Neural progenitor cell (in vitro differentiated cells): ENCODE results near the gene MS4A6A. TPM values are rescaled to one million over a fixed set of nuclear protein-coding genes. Genes with fewer than 3 reads are reported as not detected.
A peak's percentile ranks its signal among the peaks of the same experiment; 100 is the strongest.
"Not testable (repeated sequence)": the region's sequence is repeated elsewhere in the genome, so short reads cannot be mapped to it uniquely, and the experiment has no call there.

ENCODE experiments used
- DNase-seq: peaks from one replicate; pipeline ENCODE4 v3.0.0-alpha.2; 2016; ENCODE audit warnings: low spot score
- H2AFZ ChIP-seq: fragments of 200-600 bp; sonication (generic); replicated peaks from 2 replicates; pipeline ENCODE4 v1.6.1; 2016; ENCODE audit warnings: antibody characterized with exemption
- H3F3A ChIP-seq: fragments of 200-600 bp; sonication (generic); 2 replicates; pipeline ENCODE4 v1.6.1; 2016; ENCODE audit warnings: antibody characterized with exemption, low read depth
- H3K27ac ChIP-seq: fragments of 200-600 bp; sonication (generic); 2 replicates; pipeline ENCODE4 v1.5.1; 2016; ENCODE audit warnings: mild to moderate bottlenecking
- H3K27me3 ChIP-seq: fragments of 200-600 bp; sonication (generic); 2 replicates; pipeline ENCODE4 v1.6.1; 2016; ENCODE audit warnings: mild to moderate bottlenecking, moderate library complexity
- H3K36me3 ChIP-seq: fragments of 200-600 bp; sonication (generic); 2 replicates; pipeline ENCODE4 v1.5.1; 2016
- H3K4me1 ChIP-seq: fragments of 200-600 bp; sonication (generic); 2 replicates; pipeline ENCODE4 v1.6.1; 2016; ENCODE audit warnings: mixed run types
- H3K4me2 ChIP-seq: fragments of 200-600 bp; sonication (generic); 2 replicates; pipeline ENCODE4 v1.6.1; 2016
- H3K4me3 ChIP-seq: fragments of 200-600 bp; sonication (generic); 2 replicates; pipeline ENCODE4 v1.5.1; 2016
- H3K79me2 ChIP-seq: fragments of 200-600 bp; sonication (generic); 2 replicates; pipeline ENCODE4 v1.6.1; 2016; ENCODE audit warnings: low read depth
- H3K9ac ChIP-seq: fragments of 200-600 bp; sonication (generic); 2 replicates; pipeline ENCODE4 v1.6.1; 2016
- H3K9me3 ChIP-seq: fragments of 200-600 bp; sonication (generic); 2 replicates; pipeline ENCODE4 v1.5.1; 2016; ENCODE audit warnings: low read depth
- H4K20me1 ChIP-seq: fragments of 200-600 bp; sonication (generic); 2 replicates; pipeline ENCODE4 v1.6.1; 2016; ENCODE audit warnings: low read depth
- H3K27ac Mint-ChIP-seq: 3 replicates; pipeline ENCODE4 v1.8.0; 2021; ENCODE audit warnings: mixed read lengths
- H3K27me3 Mint-ChIP-seq: 2 replicates; pipeline ENCODE4 v1.8.0; 2022; ENCODE audit warnings: low read depth, mild to moderate bottlenecking, inconsistent platforms, moderate library complexity, mixed read lengths; ENCODE audit not compliant: insufficient read depth
- H3K36me3 Mint-ChIP-seq: 3 replicates; pipeline ENCODE4 v1.8.0; 2021; ENCODE audit warnings: mixed read lengths
- H3K4me1 Mint-ChIP-seq: 3 replicates; pipeline ENCODE4 v1.8.0; 2021; ENCODE audit warnings: mixed read lengths
- H3K4me3 Mint-ChIP-seq: 3 replicates; pipeline ENCODE4 v1.8.0; 2021; ENCODE audit warnings: mild to moderate bottlenecking, moderate library complexity, mixed read lengths
- H3K9me3 Mint-ChIP-seq: 3 replicates; pipeline ENCODE4 v1.8.0; 2020; ENCODE audit warnings: mixed read lengths
- CTCF ChIP-seq: fragments of 200-600 bp; sonication (generic); IDR thresholded peaks from 2 replicates; pipeline ENCODE4 v1.5.1; 2017; ENCODE audit warnings: antibody characterized with exemption, mild to moderate bottlenecking
- EZH2 ChIP-seq: fragments of 200-600 bp; sonication (generic); IDR thresholded peaks from 2 replicates; pipeline ENCODE4 v1.6.1; 2017; ENCODE audit warnings: antibody characterized with exemption, mild to moderate bottlenecking, moderate library complexity
- EZH2phosphoT487 ChIP-seq: fragments of 200-600 bp; sonication (generic); IDR thresholded peaks from 2 replicates; pipeline ENCODE4 v1.6.1; 2017; ENCODE audit warnings: antibody characterized with exemption
- total RNA-seq: library from RNA; depleted of rRNA; stranded (reverse); fragments of >200 nt; gene quantifications from 2 replicates; pipeline ENCODE4 v1.2.3, GENCODE V29; 2015; ENCODE audit warnings: low replicate concordance

The MS4A6A gene
- total RNA-seq, 1 donor from 2014 or later, result not detected

- Mint-ChIP-seq H3K27me3 (peaks cover 3% of the 10 kb centered on the region), H3K27ac (no peak overlapping the region), H3K4me1 (peaks cover 9% of the 10 kb centered on the region), H3K36me3 (no peaks in the 10 kb centered on the region), H3K9me3 (peaks cover 12% of the 10 kb centered on the region), H3K4me3 (no peak overlapping the region)
- Histone ChIP-seq H3K4me3 (no peak overlapping the region), H3K9ac (no peak overlapping the region), H2AFZ (no peak overlapping the region), H3K36me3 (no peaks in the 10 kb centered on the region), H4K20me1 (no peaks in the 10 kb centered on the region), H3F3A (no peaks in the 10 kb centered on the region), H3K4me2 (no peak overlapping the region), H3K9me3 (no peaks in the 10 kb centered on the region), H3K79me2 (no peaks in the 10 kb centered on the region), H3K27ac (no peak overlapping the region), H3K27me3 (no peaks in the 10 kb centered on the region), H3K4me1 (peaks cover 12% of the 10 kb centered on the region)
- DNase-seq, result no peak
- TF ChIP-seq EZH2 (no peak), EZH2phosphoT487 (no peak), CTCF (no peak)
Observed at GRCh38 chr11:60195923-60196368, 13.1 kb upstream of the MS4A6A start.

DNA sequence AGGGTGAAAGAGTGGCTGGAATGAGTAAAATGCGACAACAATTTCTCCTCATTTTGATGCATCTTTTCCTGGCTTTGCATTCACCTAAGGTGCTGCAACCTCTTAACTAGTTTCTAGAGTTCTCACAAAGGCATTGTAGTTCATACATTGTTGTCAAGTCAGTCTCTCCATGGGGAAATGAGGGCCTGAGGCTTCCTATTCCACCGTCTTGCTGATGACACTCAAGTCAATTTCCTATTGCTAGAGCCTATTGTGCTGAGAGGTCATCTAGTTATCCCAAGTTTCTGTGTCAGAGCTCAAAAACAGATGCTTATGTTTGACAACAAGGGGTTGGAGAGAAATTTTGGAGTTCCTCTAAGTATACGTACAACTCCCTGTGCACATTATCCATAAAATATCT is 11.6 kb upstream of the MS4A6A start:
- no peak for DNase-seq
- no peak overlapping the region for H3K4me3 Mint-ChIP-seq
- no peaks in the 10 kb centered on the region for H4K20me1 ChIP-seq
- no peak overlapping the region for H3K4me3 ChIP-seq
- H3K36me3 Mint-ChIP-seq, result no peaks in the 10 kb centered on the region
- H3K9me3 ChIP-seq, result no peaks in the 10 kb centered on the region
- peaks cover 9% of the 10 kb centered on the region for H3K4me1 Mint-ChIP-seq
- H2AFZ ChIP-seq, result peak overlapping the region; percentile 81
- H3K9ac ChIP-seq, result no peak overlapping the region
- peaks cover 12% of the 10 kb centered on the region for H3K4me1 ChIP-seq
- no peak overlapping the region for H3K4me2 ChIP-seq
- H3K27ac Mint-ChIP-seq, result no peak overlapping the region
- no peak overlapping the region for H3K27ac ChIP-seq
- H3K9me3 Mint-ChIP-seq, result peaks cover 15% of the 10 kb centered on the region
- no peaks in the 10 kb centered on the region for H3K27me3 ChIP-seq
- H3K79me2 ChIP-seq, result no peaks in the 10 kb centered on the region
- H3K27me3 Mint-ChIP-seq, result no peaks in the 10 kb centered on the region
- no peak for TF ChIP-seq CTCF
- no peak for TF ChIP-seq EZH2
- TF ChIP-seq EZH2phosphoT487, result no peak
- H3K36me3 ChIP-seq, result no peaks in the 10 kb centered on the region
- H3F3A ChIP-seq, result no peaks in the 10 kb centered on the region

- peak; percentile 72 for DNase-seq
- Histone ChIP-seq H3K79me2 (no peaks in the 10 kb centered on the region), H4K20me1 (no peaks in the 10 kb centered on the region), H3K36me3 (no peaks in the 10 kb centered on the region), H3K9me3 (no peaks in the 10 kb centered on the region), H3K9ac (no peak overlapping the region), H3F3A (no peaks in the 10 kb centered on the region), H2AFZ (peak overlapping the region; percentile 81), H3K4me1 (peaks cover 12% of the 10 kb centered on the region), H3K27ac (no peak overlapping the region), H3K4me2 (no peak overlapping the region), H3K4me3 (no peak overlapping the region), H3K27me3 (no peaks in the 10 kb centered on the region)
- Mint-ChIP-seq H3K4me1 (peaks cover 9% of the 10 kb centered on the region), H3K27ac (no peak overlapping the region), H3K4me3 (no peak overlapping the region), H3K9me3 (peaks cover 15% of the 10 kb centered on the region), H3K27me3 (no peaks in the 10 kb centered on the region), H3K36me3 (no peaks in the 10 kb centered on the region)
- TF ChIP-seq EZH2 (no peak), CTCF (peak; percentile 70), EZH2phosphoT487 (no peak)
Observed at GRCh38 chr11:60193687-60194433, 11.0 kb upstream of the MS4A6A start.

- H3K36me3 Mint-ChIP-seq, DNase-seq, H3K36me3 ChIP-seq, H3K4me1 Mint-ChIP-seq, H3K4me3 Mint-ChIP-seq, H3K27me3 Mint-ChIP-seq, H3K79me2 ChIP-seq, H2AFZ ChIP-seq, H3K9me3 ChIP-seq, H3K27ac Mint-ChIP-seq, H3K27ac ChIP-seq, H3K4me2 ChIP-seq, H3K9ac ChIP-seq, H3K27me3 ChIP-seq, H3K4me3 ChIP-seq, H3F3A ChIP-seq, H4K20me1 ChIP-seq: not testable (repeated sequence)
- peaks cover 12% of the 10 kb centered on the region for H3K4me1 ChIP-seq
- peaks cover 12% of the 10 kb centered on the region for H3K9me3 Mint-ChIP-seq
Observed at GRCh38 chr11:60192564-60192963, 9.7 kb upstream of the MS4A6A start.

DNA sequence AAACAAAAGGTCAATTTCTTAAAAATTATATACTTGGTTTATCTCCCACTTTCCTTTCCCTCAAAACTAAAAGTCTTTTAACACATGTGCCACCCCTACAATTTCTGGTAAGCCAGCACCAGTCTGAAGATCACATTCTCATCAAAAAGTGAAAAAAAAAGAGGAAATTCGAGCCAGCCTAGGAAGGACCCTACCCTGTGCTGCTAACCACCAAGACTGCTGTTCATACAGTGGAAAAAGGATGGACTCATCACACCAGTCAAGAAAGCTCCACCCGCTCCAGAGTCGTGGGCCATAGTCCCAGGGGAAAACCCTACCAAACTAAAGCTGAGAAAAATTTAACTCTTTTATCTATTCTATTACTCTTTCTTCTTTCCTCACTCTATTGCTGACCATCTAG is 5.6 kb upstream of the MS4A6A start:
- H3K27me3 ChIP-seq, result not testable (repeated sequence)

More for the DNA sequence above, 5.6 kb upstream of the MS4A6A start:
- H3K9ac ChIP-seq, H3K9me3 ChIP-seq, H2AFZ ChIP-seq, H3K79me2 ChIP-seq, H3K27ac Mint-ChIP-seq, H4K20me1 ChIP-seq, H3K4me3 Mint-ChIP-seq, H3K27me3 Mint-ChIP-seq, H3K36me3 ChIP-seq, H3K4me2 ChIP-seq, H3K36me3 Mint-ChIP-seq, DNase-seq, H3K27ac ChIP-seq, H3K4me3 ChIP-seq: not testable (repeated sequence)
- Histone ChIP-seq H3K4me1 (peaks cover 15% of the 10 kb centered on the region), H3F3A (peaks cover 13% of the 10 kb centered on the region)
- H3K9me3 Mint-ChIP-seq, result peaks cover 20% of the 10 kb centered on the region
- H3K4me1 Mint-ChIP-seq, result peaks cover 12% of the 10 kb centered on the region
